ENCODE data around the gene AHDC1.
"Not testable (repeated sequence)": the region's sequence is repeated elsewhere in the genome, so short reads cannot be mapped to it uniquely, and the experiment has no call there.

AHDC1 gene

GRCh38 chr1:27633640-27634176, 29.8 kb upstream of the AHDC1 start:
- DNase-seq, result no peak

GRCh38 chr1:27633298-27633610, 29.3 kb upstream of the AHDC1 start:
- no peak for DNase-seq

GRCh38 chr1:27632387-27633297, 28.7 kb upstream of the AHDC1 start:
- peak; percentile 26 for DNase-seq

- no peak for DNase-seq
Measured at GRCh38 chr1:27630859-27631491, 27.0 kb upstream of the AHDC1 start.

GRCh38 chr1:27628712-27629111, 24.8 kb upstream of the AHDC1 start:
- DNase-seq, result no peak

- DNase-seq, result not testable (repeated sequence)
Measured at GRCh38 chr1:27627733-27628132, 23.8 kb upstream of the AHDC1 start.

GRCh38 chr1:27627061-27627460, 23.1 kb upstream of the AHDC1 start:
- no peak for DNase-seq

- DNase-seq, result no peak
Measured at GRCh38 chr1:27626031-27626935, 22.3 kb upstream of the AHDC1 start.

- peak; percentile 41 for DNase-seq
Measured at GRCh38 chr1:27624467-27625178, 20.7 kb upstream of the AHDC1 start.

- DNase-seq, result no peak
Measured at GRCh38 chr1:27623327-27624212, 19.6 kb upstream of the AHDC1 start.

GRCh38 chr1:27622828-27623227, 18.9 kb upstream of the AHDC1 start:
- DNase-seq, result no peak

GRCh38 chr1:27621051-27621920, 17.3 kb upstream of the AHDC1 start:
- DNase-seq, result no peak

GRCh38 chr1:27619782-27620438, 16.0 kb upstream of the AHDC1 start:
- not testable (repeated sequence) for DNase-seq

GRCh38 chr1:27618341-27619082, 14.6 kb upstream of the AHDC1 start:
- DNase-seq, result peak; percentile 29

- DNase-seq, result no peak
Measured at GRCh38 chr1:27617420-27617819, 13.5 kb upstream of the AHDC1 start.

- no peak for DNase-seq
Measured at GRCh38 chr1:27616441-27616840, 12.5 kb upstream of the AHDC1 start.

GRCh38 chr1:27615346-27616192, 11.6 kb upstream of the AHDC1 start:
- DNase-seq, result no peak

Data from DMS53 (cell line).